ENCODE results near the gene CTIF. TPM values are rescaled to one million over a fixed set of nuclear protein-coding genes. Genes with fewer than 3 reads are reported as not detected.

CTIF gene
- polyA plus RNA-seq, 1 experiment: 40.2 TPM

DNA sequence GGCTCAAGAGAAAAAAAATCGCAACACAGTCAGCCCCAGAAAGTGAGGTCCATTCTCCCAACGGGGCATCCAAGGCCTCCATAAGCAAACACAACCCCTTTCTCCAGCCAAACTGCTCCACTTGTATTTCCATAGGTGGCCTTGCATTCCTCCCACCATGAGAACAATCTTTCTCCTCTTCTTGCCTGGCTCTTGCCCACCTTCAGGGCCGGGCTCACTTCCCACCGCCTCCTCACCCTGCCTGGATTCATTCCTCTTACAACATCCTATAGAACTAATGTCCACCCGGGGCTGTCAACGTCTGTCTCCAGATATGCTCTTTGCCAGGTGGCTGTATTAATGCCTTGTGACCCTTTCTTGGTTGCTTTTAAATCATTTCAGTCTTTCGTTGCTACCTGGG is 287.4 kb downstream of the CTIF start:
- POLR2A ChIA-PET: no interaction called here
- CTCF ChIA-PET: interaction anchor here (1.0 kb wide), 1 partner anchor 150 kb away, joined by 3 read pairs; no protein-coding TSS in a partner anchor
- no peak overlapping the region for H3K27ac ChIP-seq (ENCODE audit: low read depth, low read length)
- H3K27me3 ChIP-seq (ENCODE audit: control insufficient read depth, insufficient read depth, low read length): no peaks in the 10 kb centered on the region
- no peaks in the 10 kb centered on the region; the same call in 1 of the 2 replicates for H3K9me3 ChIP-seq (ENCODE audit: control insufficient read depth, insufficient read depth, low read length)
- no peak overlapping the region for H3K4me3 ChIP-seq (ENCODE audit: low read depth, low read length)
- no peak for DNase-seq (ENCODE audit: low read depth, low spot score)
- no peak for TF ChIP-seq CTCF (IDR thresholded peaks at IDR 0.05; ENCODE audit: low read depth, low read length)

DNA sequence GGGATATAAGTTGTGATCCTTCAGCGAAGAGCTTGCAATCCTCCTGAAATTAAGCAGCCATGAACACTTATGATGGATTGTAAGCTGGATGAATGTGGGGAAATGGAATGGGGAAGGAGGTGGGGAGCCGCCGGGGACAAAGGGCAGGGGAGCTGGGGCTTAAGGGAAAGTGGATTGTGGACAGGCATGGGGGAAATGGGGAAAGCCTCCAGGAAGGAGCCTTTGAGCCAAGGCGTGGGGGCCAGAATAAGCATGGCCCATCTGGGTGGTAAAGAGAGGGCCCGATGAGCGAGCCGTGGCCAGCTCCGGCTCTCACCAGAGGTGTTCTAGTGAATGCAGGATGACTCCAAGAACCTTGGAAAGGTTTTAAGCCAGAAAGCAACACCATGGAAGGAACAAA is 288.0 kb downstream of the CTIF start:
- ChIA-PET POLR2A (no interaction called here), CTCF (interaction anchor here (0.5 to 1.0 kb wide), 2 partner anchors 150 to 589 kb away, joined by 3 read pairs; no protein-coding TSS in a partner anchor)
- H3K27ac ChIP-seq (ENCODE audit: low read depth, low read length): no peak overlapping the region

GRCh38 chr18:48827291-48828193 is 288.7 kb downstream of the CTIF start:
- POLR2A ChIA-PET: interaction anchor here (0.6 to 0.7 kb wide), 3 partner anchors 47 to 99 kb away, joined by 3 read pairs; no protein-coding TSS in a partner anchor
- H3K4me3 ChIP-seq (ENCODE audit: low read depth, low read length): peak overlapping the region; percentile 21; the same call in 1 of the 2 replicates

More for the DNA sequence above, 288.0 kb downstream of the CTIF start:
- H3K4me3 ChIP-seq (ENCODE audit: low read depth, low read length): no peak overlapping the region
- no peaks in the 10 kb centered on the region; the same call in 1 of the 2 replicates for H3K9me3 ChIP-seq (ENCODE audit: control insufficient read depth, insufficient read depth, low read length)
- DNase-seq (ENCODE audit: low read depth, low spot score): no peak
- TF ChIP-seq CTCF (IDR thresholded peaks at IDR 0.05; ENCODE audit: low read depth, low read length): no peak
- H3K27me3 ChIP-seq (ENCODE audit: control insufficient read depth, insufficient read depth, low read length): no peaks in the 10 kb centered on the region

DNA sequence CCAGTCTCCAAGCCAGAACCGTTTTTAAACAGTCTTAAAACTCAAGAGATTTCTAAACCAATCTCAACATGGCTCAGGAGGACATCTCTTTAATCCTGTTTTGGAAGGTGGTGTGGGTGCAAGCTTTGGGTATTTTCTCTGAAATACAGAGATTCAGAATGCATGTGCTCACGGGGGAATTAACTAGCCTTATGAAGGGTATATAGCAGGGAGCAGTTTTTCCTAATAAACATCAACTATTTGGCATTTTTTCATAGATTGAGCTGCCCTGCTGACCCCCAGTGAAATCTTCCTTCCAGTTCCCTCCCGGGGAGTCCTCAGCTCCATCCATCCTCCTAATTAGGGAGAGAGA is 289.3 kb downstream of the CTIF start:
- TF ChIP-seq CTCF (IDR thresholded peaks at IDR 0.05; ENCODE audit: low read depth, low read length): no peak
- H3K27me3 ChIP-seq (ENCODE audit: control insufficient read depth, insufficient read depth, low read length): no peaks in the 10 kb centered on the region
- no peak overlapping the region for H3K4me3 ChIP-seq (ENCODE audit: low read depth, low read length)
- DNase-seq (ENCODE audit: low read depth, low spot score): no peak
- H3K27ac ChIP-seq (ENCODE audit: low read depth, low read length): no peak overlapping the region
- POLR2A ChIA-PET: interaction anchor here (0.6 to 0.7 kb wide), 3 partner anchors 48 to 100 kb away, joined by 3 read pairs; no protein-coding TSS in a partner anchor
- no peaks in the 10 kb centered on the region; the same call in 1 of the 2 replicates for H3K9me3 ChIP-seq (ENCODE audit: control insufficient read depth, insufficient read depth, low read length)
- CTCF ChIA-PET: interaction anchor here (0.6 to 0.9 kb wide), 2 partner anchors 18 to 215 kb away, joined by 3 to 4 read pairs; no protein-coding TSS in a partner anchor

More at GRCh38 chr18:48827291-48828193, 288.7 kb downstream of the CTIF start:
- TF ChIP-seq CTCF (IDR thresholded peaks at IDR 0.05; ENCODE audit: low read depth, low read length): no peak
- Histone ChIP-seq H3K9me3 (ENCODE audit: control insufficient read depth, insufficient read depth, low read length) (no peaks in the 10 kb centered on the region; the same call in 1 of the 2 replicates), H3K27ac (ENCODE audit: low read depth, low read length) (peak overlapping the region; percentile 47), H3K27me3 (ENCODE audit: control insufficient read depth, insufficient read depth, low read length) (no peaks in the 10 kb centered on the region)
- CTCF ChIA-PET: interaction anchor here (0.5 to 1.0 kb wide), 4 partner anchors 17 to 588 kb away, joined by 3 to 4 read pairs (median 3); no protein-coding TSS in a partner anchor
- no peak for DNase-seq (ENCODE audit: low read depth, low spot score)

Measured in AG04450 (cell line).